K562 treated with DMSO at 1 percent for 12 hours (cell line): Measurements from ENCODE around the gene ICA1. TPM values are rescaled to one million over a fixed set of nuclear protein-coding genes. Genes with fewer than 3 reads are reported as not detected.

Experiments used
- total RNA-seq: library from RNA; unstranded; fragments of 300-600 nt; gene quantifications from 2 replicates; pipeline ENCODE4 v1.2.3, GENCODE V29; 2022; ENCODE audit not compliant: insufficient read depth

ICA1 gene
- 20.0 and 62.3 TPM in 2 replicates for total RNA-seq

GRCh38 chr7:8261711-8262695, at the start of gene ICA1:
ICA1 (minus strand) TSS chr7:8262167; CDS start chr7:8235926, 26,241 bp downstream.

Other genes starting within 250 kb of the ICA1 start
- gene NXPH1, start 171.4 kb upstream of the ICA1 start, total RNA-seq = not detected in 2 replicates